Adrenal gland (tissue), 12 donors: ENCODE results near the gene SP4. TPM values are rescaled to one million over a fixed set of nuclear protein-coding genes. Genes with fewer than 3 reads are reported as not detected.

Experiments used
- DNase-seq, 7 donors: peaks; one replicate each; pipeline ENCODE4 v3.0.0-alpha.2; 2019 to 2020
- H3K27ac ChIP-seq, 5 donors: fragments of 200-600 bp; sonication (generic) in 4 of 5; 1 replicate in 3 of 5; 2 replicates in 2 of 5; pipeline versions ENCODE4 v1.5.1 to v1.8.0; 2016 to 2020; ENCODE audit warnings: mild to moderate bottlenecking in 1 of 5
- H3K27me3 ChIP-seq: fragments of 200-600 bp; 2 replicates; pipeline ENCODE4 v1.8.0; 2021
- H3K36me3 ChIP-seq, 2 donors: fragments of 200-600 bp; replicated peaks in 1 of 2; 1 replicate in 1 of 2; 2 replicates in 1 of 2; pipeline versions ENCODE4 v1.5.1 to v1.8.0; 2018 to 2022
- H3K4me1 ChIP-seq, 2 donors: fragments of 200-600 bp; replicated peaks in 1 of 2; 1 replicate in 1 of 2; 2 replicates in 1 of 2; pipeline versions ENCODE4 v1.5.1 to v1.8.0; 2018 to 2021
- H3K4me3 ChIP-seq, 4 donors: fragments of 200-600 bp; sonication (generic) in 3 of 4; one replicate each; pipeline ENCODE4 v1.5.1; 2016 to 2018
- H3K9me3 ChIP-seq, 3 donors: fragments of 200-600 bp; sonication (generic) in 1 of 3; replicated peaks in 1 of 3; 1 replicate in 2 of 3; 2 replicates in 1 of 3; pipeline versions ENCODE4 v1.5.1 to v1.8.0; 2016 to 2021
- POLR2A ChIP-seq, 2 donors: fragments of 450-650 bp; IDR thresholded peaks; one replicate each; pipeline ENCODE4 v1.6.1; 2017; ENCODE audit warnings: antibody characterized with exemption in 2 of 2, mild to moderate bottlenecking in 2 of 2, moderate library complexity in 1 of 2
- WGBS, 4 donors: extraction: QIAGEN DNeasy Blood & Tissue Kit in 2 of 4; methylation state at CpG; one replicate each; pipeline versions ENCODE4 v1.1.5 to v1.1.7; 2013 to 2017; 5-methylcytosine and 5-hydroxymethylcytosine counted together
- intact Hi-C, 2 donors: fragments of 100-400 bp; cut with DNase I; formaldehyde crosslinking; loops; one replicate each; pipeline versions ENCODE4 v1.14.1 to v1.15.0; 2022 to 2023
- polyA plus RNA-seq, 3 donors: library from polyadenylated mRNA; stranded (reverse); fragments of 200-250 nt in 2 of 3; fragments of 350-450 nt in 1 of 3; fragmentation: Illumina TruSeq in 1 of 3; extraction: RNeasy Lipid Tissue Mini Kit (QIAGEN cat#74804) in 1 of 3; gene quantifications; one replicate each; pipeline ENCODE4 v1.2.3, GENCODE V29; 2013 to 2014
- total RNA-seq, 9 donors: library from RNA; depleted of rRNA in 4 of 9; stranded (reverse); fragments of >200 nt in 4 of 9; fragments of 120-200 nt in 1 of 9; fragmentation: NEBNext Ultra II Directional in 1 of 9; extraction: Animal tissue kit (Norgen Biotek cat#: 25700) in 1 of 9; gene quantifications; one replicate each; pipeline versions ENCODE4 v1.1.0 to v1.2.4, GENCODE V29; 2013 to 2023
- TF ChIP-seq, protein P1 (sequence below), 6 experiments: fragments of 450-650 bp in 4 of 6; fragments of 200-600 bp in 2 of 6; sonication (generic) in 1 of 6; IDR thresholded peaks; 1 replicate in 5 of 6; 2 replicates in 1 of 6; pipeline versions ENCODE4 v1.5.1 to v1.8.0; 2016 to 2021; ENCODE audit warnings: antibody characterized with exemption in 6 of 6, mild to moderate bottlenecking in 2 of 6, moderate library complexity in 1 of 6
- donor health status: healthy with polysubstance abuse.
- donor health status: Bipolar disorder and iron deficiency.
- donor health status: DM: yes; HTN: yes; CAD: no.
- donor health status: DM: no; HTN: no; CAD: no.
- donor health status: DM: no; HTN: no; CAD: no.
- donor health status: DM: yes; HTN: yes; CAD: no.

The SP4 gene
- total and polyA plus RNA-seq, 12 donors = 1.8 to 11.2 (median 6.0) TPM

DNA sequence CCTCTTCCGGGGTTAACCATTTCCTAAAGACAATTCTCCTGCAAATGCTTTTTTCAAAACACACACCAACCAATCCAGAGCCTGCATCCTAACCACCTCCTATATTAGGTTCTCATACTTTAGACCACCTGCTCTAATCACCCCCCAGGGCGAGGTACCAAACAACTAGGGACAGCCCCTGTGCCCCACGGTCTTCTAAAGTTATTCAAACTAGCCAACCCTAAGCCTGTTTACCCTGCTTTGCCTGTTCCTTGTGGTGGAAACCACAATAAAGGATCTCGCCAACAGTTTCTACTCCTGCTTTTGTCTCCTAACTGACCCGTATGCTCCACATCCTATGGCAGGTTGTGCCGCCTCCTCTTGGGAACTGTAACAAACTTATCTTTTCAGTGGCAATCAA lies 21.1 kb downstream of the SP4 start:
- 96 to 99% (median 96%) methylated on average over 6 of the region's 6 CpGs for WGBS, 4 donors
- no peaks in the 10 kb centered on the region for H3K4me1 ChIP-seq
- intact Hi-C loops = no loop called here
- H3K9me3 ChIP-seq = no peaks in the 10 kb centered on the region
- no peak overlapping the region for H3K4me3 ChIP-seq
- no peak for TF ChIP-seq POLR2A (IDR thresholded peaks at IDR 0.05)
- TF ChIP-seq, protein P1, sequence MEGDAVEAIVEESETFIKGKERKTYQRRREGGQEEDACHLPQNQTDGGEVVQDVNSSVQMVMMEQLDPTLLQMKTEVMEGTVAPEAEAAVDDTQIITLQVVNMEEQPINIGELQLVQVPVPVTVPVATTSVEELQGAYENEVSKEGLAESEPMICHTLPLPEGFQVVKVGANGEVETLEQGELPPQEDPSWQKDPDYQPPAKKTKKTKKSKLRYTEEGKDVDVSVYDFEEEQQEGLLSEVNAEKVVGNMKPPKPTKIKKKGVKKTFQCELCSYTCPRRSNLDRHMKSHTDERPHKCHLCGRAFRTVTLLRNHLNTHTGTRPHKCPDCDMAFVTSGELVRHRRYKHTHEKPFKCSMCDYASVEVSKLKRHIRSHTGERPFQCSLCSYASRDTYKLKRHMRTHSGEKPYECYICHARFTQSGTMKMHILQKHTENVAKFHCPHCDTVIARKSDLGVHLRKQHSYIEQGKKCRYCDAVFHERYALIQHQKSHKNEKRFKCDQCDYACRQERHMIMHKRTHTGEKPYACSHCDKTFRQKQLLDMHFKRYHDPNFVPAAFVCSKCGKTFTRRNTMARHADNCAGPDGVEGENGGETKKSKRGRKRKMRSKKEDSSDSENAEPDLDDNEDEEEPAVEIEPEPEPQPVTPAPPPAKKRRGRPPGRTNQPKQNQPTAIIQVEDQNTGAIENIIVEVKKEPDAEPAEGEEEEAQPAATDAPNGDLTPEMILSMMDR (IDR thresholded peaks at IDR 0.05) = no peak
- no peak overlapping the region for H3K27ac ChIP-seq
- no peaks in the 10 kb centered on the region for H3K27me3 ChIP-seq
- no peak for DNase-seq
- no peaks in the 10 kb centered on the region for H3K36me3 ChIP-seq

DNA sequence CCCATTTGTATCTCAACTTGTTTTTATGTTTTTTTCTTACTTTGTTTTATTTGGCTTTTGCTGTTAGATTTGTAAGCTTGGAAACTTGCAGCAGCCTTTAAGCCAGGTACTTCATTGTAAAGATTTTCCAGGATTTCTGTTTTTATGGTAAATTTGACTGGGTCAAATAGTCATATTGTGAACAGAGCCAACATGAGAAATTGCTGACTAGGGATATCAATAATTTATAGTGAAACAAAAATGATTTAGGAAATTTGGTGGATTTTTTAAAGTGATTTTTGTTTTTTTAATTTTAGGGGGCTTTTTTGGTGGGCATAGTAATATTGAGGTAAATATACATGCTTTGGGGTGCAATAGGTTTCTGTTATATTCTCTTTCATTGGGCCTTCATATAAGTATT lies 22.2 kb downstream of the SP4 start:
- no peak overlapping the region for H3K4me3 ChIP-seq
- H3K36me3 ChIP-seq = no peaks in the 10 kb centered on the region
- intact Hi-C loops = no loop called here
- H3K4me1 ChIP-seq = no peaks in the 10 kb centered on the region
- no peaks in the 10 kb centered on the region for H3K9me3 ChIP-seq
- no peak for DNase-seq
- no peaks in the 10 kb centered on the region for H3K27me3 ChIP-seq
- H3K27ac ChIP-seq = no peak overlapping the region
- TF ChIP-seq, protein P1 (IDR thresholded peaks at IDR 0.05) = no peak
- no peak for TF ChIP-seq POLR2A (IDR thresholded peaks at IDR 0.05)

DNA sequence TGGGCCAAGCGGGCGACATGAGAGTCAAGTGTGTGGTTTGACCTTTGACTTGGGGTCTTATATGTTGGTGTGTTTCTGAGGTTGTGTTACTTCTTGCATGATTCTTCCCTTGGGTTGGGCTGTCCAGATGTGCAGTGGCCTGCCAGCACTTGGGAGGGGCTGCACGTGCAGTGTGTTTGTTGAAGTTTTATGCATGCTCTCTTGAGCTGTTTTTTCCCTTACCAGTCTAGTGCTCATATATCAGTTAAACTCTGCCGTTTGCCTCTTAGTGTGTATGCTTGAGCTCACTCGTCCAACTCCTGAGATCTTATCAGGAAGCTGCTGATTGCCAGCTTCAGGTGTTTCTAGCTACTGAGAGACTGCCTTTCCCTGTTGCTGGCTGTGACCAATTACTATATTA lies 23.1 kb downstream of the SP4 start:
- Histone ChIP-seq H3K4me3 (no peak overlapping the region), H3K9me3 (no peaks in the 10 kb centered on the region), H3K36me3 (no peaks in the 10 kb centered on the region), H3K27ac (no peak overlapping the region), H3K4me1 (no peaks in the 10 kb centered on the region), H3K27me3 (no peaks in the 10 kb centered on the region)
- no peak for TF ChIP-seq POLR2A (IDR thresholded peaks at IDR 0.05)
- TF ChIP-seq, protein P1 (IDR thresholded peaks at IDR 0.05) = no peak
- no peak for DNase-seq
- WGBS, 4 donors = 75 to 93% (median 87%) methylated on average over 5 of the region's 5 CpGs
- intact Hi-C loops = no loop called here

DNA sequence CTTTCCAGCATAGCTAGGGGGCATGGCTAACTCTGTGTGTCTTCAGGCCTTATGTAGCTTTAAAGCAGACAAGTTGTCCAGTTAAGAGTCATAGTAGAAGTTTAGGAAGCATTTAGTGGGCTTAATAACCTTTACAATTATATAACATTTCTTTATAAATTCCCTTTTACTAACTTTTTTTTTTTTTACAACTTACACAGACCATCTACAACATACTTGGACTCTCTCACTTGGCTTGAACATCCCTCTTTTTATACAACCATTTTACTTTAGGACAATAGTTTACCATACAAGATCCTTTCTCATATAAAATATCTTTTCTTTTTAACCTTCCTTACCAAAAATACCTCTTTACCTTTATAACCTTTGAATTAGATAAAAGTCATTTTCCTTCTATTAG lies 26.3 kb downstream of the SP4 start:
- intact Hi-C loops = no loop called here

More for the DNA sequence above, 26.3 kb downstream of the SP4 start:
- H3K27ac ChIP-seq = no peak overlapping the region
- H3K4me1 ChIP-seq = no peaks in the 10 kb centered on the region
- no peak for DNase-seq
- H3K36me3 ChIP-seq = no peaks in the 10 kb centered on the region
- H3K4me3 ChIP-seq = no peak overlapping the region
- no peaks in the 10 kb centered on the region for H3K9me3 ChIP-seq
- TF ChIP-seq, protein P1 (IDR thresholded peaks at IDR 0.05) = no peak
- no peak for TF ChIP-seq POLR2A (IDR thresholded peaks at IDR 0.05)
- H3K27me3 ChIP-seq = no peaks in the 10 kb centered on the region
